ENCODE measurements around the gene AK4.

Gene AK4

GRCh38 chr1:65279070-65279779, 131.2 kb downstream of the AK4 start:
- no peak for DNase-seq

Measured in NCI-H345 (cell line).